Natural killer cell (primary cell): ENCODE measurements around the gene UTRN. TPM values are rescaled to one million over a fixed set of nuclear protein-coding genes. Genes with fewer than 3 reads are reported as not detected.

Experiments
- ATAC-seq, 3 donors: fragments of 150-1000 bp in 2 of 3; fragments of 200-7000 bp in 1 of 3; cut with Tn5 transposase; 1 replicate in 1 of 3; 2 replicates in 2 of 3; pipeline ENCODE4 v1.10.0; 2021; ENCODE audit warnings: mild to moderate bottlenecking in 2 of 3, moderate library complexity in 2 of 3
- DNase-seq, 2 donors: peaks; one replicate each; pipeline versions ENCODE4 v3.0.0 to v3.0.0-alpha.2; 2013 to 2021; ENCODE audit warnings: mixed read lengths in 1 of 2
- H3K27ac ChIP-seq: one replicate; pipeline ENCODE4 v1.5.1; 2013; ENCODE audit warnings: mild to moderate bottlenecking, low read length
- H3K27me3 ChIP-seq: one replicate; pipeline ENCODE4 v1.6.1; 2013; ENCODE audit warnings: low read length; ENCODE audit not compliant: control insufficient read depth, insufficient read depth
- H3K36me3 ChIP-seq: one replicate; pipeline ENCODE4 v1.6.1; 2013; ENCODE audit warnings: low read length; ENCODE audit not compliant: control insufficient read depth, insufficient read depth
- H3K4me1 ChIP-seq: one replicate; pipeline ENCODE4 v1.6.1; 2013; ENCODE audit warnings: low read length; ENCODE audit not compliant: control insufficient read depth, insufficient read depth
- H3K4me3 ChIP-seq: one replicate; pipeline ENCODE4 v1.5.1; 2013; ENCODE audit warnings: low read length
- H3K9me3 ChIP-seq: one replicate; pipeline ENCODE4 v1.6.1; 2013; ENCODE audit warnings: low read length; ENCODE audit not compliant: control insufficient read depth, insufficient read depth
- H3K27ac Mint-ChIP-seq, 2 donors: one replicate each; pipeline ENCODE4 v1.8.0; 2022; ENCODE audit warnings: mild to moderate bottlenecking in 2 of 2, mixed read lengths in 2 of 2, moderate library complexity in 1 of 2
- H3K27me3 Mint-ChIP-seq, 2 donors: one replicate each; pipeline ENCODE4 v1.8.0; 2022; ENCODE audit warnings: low read depth in 2 of 2, mixed read lengths in 2 of 2
- H3K36me3 Mint-ChIP-seq: one replicate; pipeline ENCODE4 v1.8.0; 2022; ENCODE audit warnings: mixed read lengths
- H3K4me1 Mint-ChIP-seq, 2 donors: one replicate each; pipeline ENCODE4 v1.8.0; 2022; ENCODE audit warnings: mixed read lengths in 2 of 2
- H3K4me3 Mint-ChIP-seq: one replicate; pipeline ENCODE4 v1.8.0; 2022; ENCODE audit warnings: mild to moderate bottlenecking, moderate library complexity, mixed read lengths
- H3K9me3 Mint-ChIP-seq, 2 donors: one replicate each; pipeline ENCODE4 v1.8.0; 2022; ENCODE audit warnings: mixed read lengths in 2 of 2
- CTCF ChIP-seq: fragments of 200-600 bp; IDR thresholded peaks from one replicate; pipeline ENCODE4 v1.8.0; 2022; ENCODE audit warnings: antibody characterized with exemption
- WGBS: methylation state at CpG from one replicate; pipeline ENCODE4 v1.1.7; 2013; ENCODE audit warnings: missing lambda C conversion rate; ENCODE audit not compliant: insufficient coverage; 5-methylcytosine and 5-hydroxymethylcytosine counted together
- intact Hi-C: fragments of 100-400 bp; cut with micrococcal nuclease; formaldehyde crosslinking; loops from one replicate; pipeline ENCODE4 v1.14.2; 2022
- total RNA-seq, 4 donors: library from RNA; stranded (reverse); fragments of 120-200 nt in 1 of 4; gene quantifications; one replicate each; pipeline versions ENCODE4 v1.2.3 to v1.2.4, GENCODE V29; 2013 to 2022

The UTRN gene
- total RNA-seq, 3 donors from 2014 or later (not counting 1 experiment from before 2014, with no cell fraction given), result 584 to 715 (median 591) TPM

GRCh38 chr6:144305985-144306384 is 20.9 kb downstream of the UTRN start:
- no peaks in the 10 kb centered on the region for H3K9me3 Mint-ChIP-seq
- no peaks in the 10 kb centered on the region for H3K27me3 Mint-ChIP-seq
- 7% methylated on average over 3 of the region's 3 CpGs for WGBS
- ATAC-seq, result peak; percentile 66 to 82 (median 77)
- Histone ChIP-seq H3K27me3 (no peaks in the 10 kb centered on the region), H3K4me3 (no peak overlapping the region), H3K27ac (peak overlapping the region; percentile 80), H3K9me3 (no peaks in the 10 kb centered on the region), H3K36me3 (peaks cover 14% of the 10 kb centered on the region), H3K4me1 (peaks cover 35% of the 10 kb centered on the region)
- H3K4me1 Mint-ChIP-seq, result peaks cover 72 to 73% of the 10 kb centered on the region in 2 donors
- H3K27ac Mint-ChIP-seq, result peak overlapping the region; percentile 89 to 95
- TF ChIP-seq CTCF, result no peak
- intact Hi-C loops, result loop anchor here (2.0 to 10.0 kb wide), 3 partner anchors 29 to 151 kb away; partner anchors contain the start of gene STX11
- peak overlapping the region; percentile 85 for H3K4me3 Mint-ChIP-seq
- H3K36me3 Mint-ChIP-seq, result peaks cover 14% of the 10 kb centered on the region
- DNase-seq, result peak; percentile 54 to 74

GRCh38 chr6:144307880-144308279 is 22.7 kb downstream of the UTRN start:
- peaks cover 30% of the 10 kb centered on the region for H3K4me1 ChIP-seq
- no peaks in the 10 kb centered on the region for H3K27me3 Mint-ChIP-seq
- peaks cover 63 to 66% of the 10 kb centered on the region in 2 donors for H3K4me1 Mint-ChIP-seq
- H3K4me3 Mint-ChIP-seq, result no peak overlapping the region
- peaks cover 14% of the 10 kb centered on the region for H3K36me3 ChIP-seq
- H3K27ac ChIP-seq, result no peak overlapping the region
- H3K27ac Mint-ChIP-seq, result peak overlapping the region; percentile 19 to 89
- DNase-seq (no peak), ATAC-seq (no peak)
- H3K4me3 ChIP-seq, result no peak overlapping the region
- 83% methylated on average over 2 of the region's 3 CpGs for WGBS
- intact Hi-C loops, result loop anchor here (2.0 to 10.0 kb wide), 2 partner anchors 27 to 153 kb away; partner anchors contain the start of gene STX11
- H3K36me3 Mint-ChIP-seq, result peaks cover 14% of the 10 kb centered on the region
- H3K27me3 ChIP-seq, result no peaks in the 10 kb centered on the region
- no peaks in the 10 kb centered on the region for H3K9me3 Mint-ChIP-seq
- no peaks in the 10 kb centered on the region for H3K9me3 ChIP-seq
- no peak for TF ChIP-seq CTCF

GRCh38 chr6:144310765-144311164 is 25.6 kb downstream of the UTRN start:
- DNase-seq (no peak), ATAC-seq (no peak)
- peaks cover 16% of the 10 kb centered on the region for H3K36me3 ChIP-seq
- Mint-ChIP-seq H3K36me3 (peaks cover 14% of the 10 kb centered on the region), H3K4me3 (no peak overlapping the region), H3K27ac (no peak overlapping the region), H3K4me1 (peaks cover 46 to 58% of the 10 kb centered on the region in 2 donors), H3K27me3 (no peaks in the 10 kb centered on the region), H3K9me3 (no peaks in the 10 kb centered on the region)
- no peaks in the 10 kb centered on the region for H3K9me3 ChIP-seq
- no peaks in the 10 kb centered on the region for H3K27me3 ChIP-seq
- H3K27ac ChIP-seq, result no peak overlapping the region
- intact Hi-C loops, result no loop called here
- TF ChIP-seq CTCF, result no peak
- peaks cover 24% of the 10 kb centered on the region for H3K4me1 ChIP-seq
- 69% methylated on average over 5 of the region's 5 CpGs for WGBS
- no peak overlapping the region for H3K4me3 ChIP-seq

DNA sequence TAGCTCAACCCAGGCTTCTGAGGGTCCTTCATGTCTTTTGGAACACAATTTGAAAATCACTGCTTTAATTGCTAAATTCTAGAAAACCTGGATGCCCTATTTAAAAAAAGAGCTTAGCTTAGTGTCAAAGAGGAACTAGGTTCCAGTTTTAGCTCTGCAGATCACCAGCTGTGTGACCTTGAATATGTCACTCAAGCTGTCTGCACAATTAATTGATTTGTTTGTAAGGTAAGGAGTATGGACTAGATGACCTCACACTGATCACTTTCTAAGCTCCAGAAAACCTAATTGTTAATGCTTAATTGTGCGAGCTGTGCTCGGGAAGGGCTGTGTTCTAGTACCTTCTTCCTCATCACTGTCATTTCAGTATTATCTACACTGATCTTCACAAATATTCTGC is 26.2 kb downstream of the UTRN start:
- ATAC-seq, result no peak
- peaks cover 46 to 58% of the 10 kb centered on the region in 2 donors for H3K4me1 Mint-ChIP-seq
- DNase-seq, result no peak
- 100% methylated on average over 2 of the region's 2 CpGs for whole genome bisulfite sequencing
- H3K36me3 Mint-ChIP-seq, result peaks cover 14% of the 10 kb centered on the region
- intact Hi-C loops, result no loop called here
- no peak overlapping the region for H3K4me3 Mint-ChIP-seq
- no peaks in the 10 kb centered on the region for H3K9me3 Mint-ChIP-seq
- H3K27me3 Mint-ChIP-seq, result no peaks in the 10 kb centered on the region
- no peak overlapping the region for H3K4me3 ChIP-seq
- no peaks in the 10 kb centered on the region for H3K27me3 ChIP-seq
- no peak for TF ChIP-seq CTCF
- H3K27ac ChIP-seq, result no peak overlapping the region
- no peaks in the 10 kb centered on the region for H3K9me3 ChIP-seq
- peaks cover 22% of the 10 kb centered on the region for H3K4me1 ChIP-seq
- H3K27ac Mint-ChIP-seq, result no peak overlapping the region
- peaks cover 16% of the 10 kb centered on the region for H3K36me3 ChIP-seq
